ENCODE measurements around the gene TMIGD3.

TMIGD3 gene

DNA sequence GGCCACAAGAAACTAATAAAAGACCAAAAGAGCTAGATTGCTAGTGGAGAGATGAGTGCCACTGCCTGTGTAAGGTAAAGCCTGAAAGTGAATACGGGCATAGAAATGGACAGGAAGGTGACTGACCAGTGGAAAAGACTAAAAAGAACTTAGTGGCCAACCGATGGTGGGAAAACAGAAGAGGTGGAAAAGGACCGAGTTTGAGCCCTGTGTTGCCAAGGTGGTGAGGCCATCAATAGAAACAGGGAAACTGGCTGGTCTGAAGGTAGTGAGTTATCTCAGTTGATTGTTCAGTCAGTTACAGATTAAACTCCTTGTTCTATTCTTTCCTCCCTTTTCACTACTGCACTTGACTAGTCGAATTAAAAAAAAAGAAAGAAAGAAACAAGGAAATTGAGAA, 56.9 kb downstream of the TMIGD3 start:
- no peak for DNase-seq

DNA sequence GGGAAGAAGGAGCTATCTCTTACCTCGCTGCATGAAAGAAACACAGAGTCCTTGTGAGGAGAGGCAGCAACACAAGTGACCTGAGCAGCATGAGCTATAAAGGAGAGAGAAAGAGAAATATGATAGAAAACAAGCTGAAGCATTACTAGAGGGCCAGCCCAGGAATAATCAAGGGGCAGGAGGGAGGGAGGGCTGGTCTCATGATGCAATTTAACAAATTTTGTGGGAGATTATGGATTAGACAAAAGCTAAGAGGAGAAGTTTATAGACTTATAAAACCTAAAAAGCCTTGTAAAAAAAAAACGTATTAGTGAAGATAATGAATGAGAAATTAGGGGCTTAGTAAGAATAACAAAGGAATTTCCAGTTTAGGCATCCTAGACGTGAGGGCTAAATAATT, 59.4 kb downstream of the TMIGD3 start:
- no peak for DNase-seq

DNA sequence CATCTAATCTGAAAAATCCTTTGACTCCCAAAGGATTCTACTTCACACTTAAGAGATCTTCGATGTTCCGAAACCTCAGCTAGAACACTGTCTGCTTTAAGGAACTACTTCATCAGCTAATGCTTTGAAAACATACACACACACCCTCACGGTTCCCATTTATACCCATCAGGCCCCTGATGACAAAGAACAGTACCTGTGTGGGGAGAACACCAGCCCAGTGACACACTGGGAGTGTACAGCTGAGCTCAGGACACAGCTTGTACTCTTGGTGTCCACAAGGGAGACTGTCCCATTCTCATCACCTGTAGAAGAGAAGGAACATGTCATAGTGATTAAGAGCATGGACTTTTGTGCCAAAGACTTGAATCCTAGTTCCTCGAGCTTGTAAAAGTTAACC, 61.0 kb downstream of the TMIGD3 start:
- no peak for DNase-seq

DNA sequence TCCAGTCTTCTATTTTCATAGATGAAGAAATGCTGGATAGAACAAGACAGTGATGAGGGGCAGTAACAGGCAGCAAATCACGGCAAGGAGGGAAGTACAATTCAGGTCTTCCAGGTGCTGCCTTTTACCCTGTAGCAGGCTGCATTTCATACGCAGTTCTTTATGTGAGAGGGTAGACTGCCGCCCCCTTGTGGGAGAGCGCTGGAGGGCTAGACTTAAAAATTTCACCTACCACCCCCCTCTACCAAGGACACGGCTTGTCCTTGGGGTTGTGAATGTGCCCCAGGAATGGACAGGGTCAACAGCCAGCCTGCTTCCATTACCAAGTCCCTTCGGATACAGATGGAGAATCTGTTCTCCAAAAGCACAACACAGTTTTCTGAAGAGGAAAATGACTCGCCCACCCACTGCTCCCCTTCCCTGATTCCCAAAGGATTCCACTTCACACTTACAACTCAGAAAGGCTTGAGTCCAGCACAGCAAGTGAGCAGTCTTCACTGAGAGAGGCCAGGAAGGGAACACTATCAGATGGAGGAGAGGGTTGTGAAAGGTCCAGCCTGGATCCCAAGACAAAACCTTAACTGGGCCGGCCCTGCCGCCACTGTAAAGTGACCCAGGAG, 61.8 kb downstream of the TMIGD3 start:
- peak; percentile 72 for DNase-seq

DNA sequence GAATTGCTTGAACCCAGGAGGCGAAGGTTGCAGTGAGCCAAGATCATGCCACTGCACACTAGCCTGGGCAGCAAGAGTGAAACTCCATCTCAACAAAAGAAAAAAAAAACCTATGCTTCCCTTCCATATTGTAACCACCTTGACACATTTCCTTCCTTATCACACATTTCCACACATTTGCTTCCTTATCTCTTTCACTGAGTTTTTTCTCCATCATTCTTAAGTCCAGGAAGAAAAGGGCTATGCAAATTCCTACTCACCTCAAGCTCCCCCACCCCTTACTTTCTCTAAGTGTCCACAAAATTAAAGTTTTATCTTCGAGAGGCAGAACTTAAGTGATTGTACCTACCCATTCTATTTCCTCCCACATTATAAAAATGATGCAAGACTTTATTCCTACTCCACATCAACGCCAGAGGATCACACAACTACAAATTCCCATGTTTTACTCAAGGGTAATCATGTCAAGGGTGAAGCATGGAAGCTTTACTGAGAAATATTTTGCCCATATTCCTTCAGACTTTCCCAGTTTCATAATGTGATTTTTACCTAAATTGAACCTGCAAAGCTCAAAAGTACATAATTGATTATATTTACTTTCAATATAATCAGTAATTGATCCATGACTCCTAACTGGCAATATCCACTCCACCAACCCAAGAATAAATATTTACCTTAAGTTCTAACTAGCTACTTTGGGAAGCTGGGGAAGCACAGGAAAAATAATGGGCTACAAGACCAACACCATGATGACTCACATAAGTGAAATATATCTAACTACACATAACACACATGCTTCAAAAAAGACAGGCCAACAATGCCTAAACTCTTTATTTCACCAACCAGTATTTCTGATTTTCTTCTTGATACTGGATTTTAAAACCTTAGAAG, 63.7 kb downstream of the TMIGD3 start:
- DNase-seq, result no peak

DNA sequence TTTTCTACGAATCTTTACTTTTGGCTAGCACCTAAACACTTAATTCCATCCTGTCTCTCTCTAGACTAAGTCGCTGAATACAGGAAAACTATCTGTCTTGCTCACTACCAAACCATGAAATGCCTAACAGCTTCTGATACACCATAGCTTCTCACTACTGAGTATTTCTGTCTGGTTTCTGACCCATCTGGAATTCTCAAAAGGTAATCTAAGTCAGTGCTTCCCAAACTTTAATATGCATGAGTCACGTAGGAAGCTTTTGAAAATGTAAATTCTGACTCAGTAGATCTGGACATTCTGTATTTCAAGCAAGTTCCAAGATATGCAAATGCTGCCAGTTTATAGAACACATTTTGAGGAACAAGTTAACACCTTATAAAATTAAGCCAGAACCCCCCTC, 66.7 kb downstream of the TMIGD3 start:
- DNase-seq, result no peak

Data from activated CD8-positive, alpha-beta memory T cell treated with anti-CD3 and anti-CD28 coated beads, Interleukin-2, amount 50 U/mL, for 48 hours (primary cell).